Effector memory CD8-positive, alpha-beta T cell (primary cell): ENCODE measurements around the gene AK4.
"Not testable (repeated sequence)": the region's sequence is repeated elsewhere in the genome, so short reads cannot be mapped to it uniquely, and the experiment has no call there.

Experiments
- ATAC-seq: fragments of 150-1000 bp; cut with Tn5 transposase; replicated peaks from 2 replicates; pipeline ENCODE4 v1.10.0; 2021; ENCODE audit warnings: mild to moderate bottlenecking, moderate library complexity
- DNase-seq, 3 experiments: peaks; one replicate each; pipeline ENCODE4 v3.0.0; 2021
- H3K27ac Mint-ChIP-seq, 2 donors: one replicate each; pipeline ENCODE4 v1.8.0; 2022; ENCODE audit warnings: mild to moderate bottlenecking in 2 of 2, mixed read lengths in 2 of 2, moderate library complexity in 2 of 2
- H3K27me3 Mint-ChIP-seq, 2 donors: one replicate each; pipeline ENCODE4 v1.8.0; 2022; ENCODE audit warnings: mixed read lengths in 2 of 2
- H3K36me3 Mint-ChIP-seq: one replicate; pipeline ENCODE4 v1.8.0; 2022; ENCODE audit warnings: mild to moderate bottlenecking, moderate library complexity, mixed read lengths; ENCODE audit not compliant: insufficient read depth
- H3K4me1 Mint-ChIP-seq, 2 donors: one replicate each; pipeline ENCODE4 v1.8.0; 2022; ENCODE audit warnings: low read depth in 2 of 2, mixed read lengths in 2 of 2
- H3K4me3 Mint-ChIP-seq, 2 donors: one replicate each; pipeline ENCODE4 v1.8.0; 2022; ENCODE audit warnings: mild to moderate bottlenecking in 2 of 2, mixed read lengths in 2 of 2, moderate library complexity in 2 of 2
- H3K9me3 Mint-ChIP-seq, 2 donors: one replicate each; pipeline ENCODE4 v1.8.0; 2022; ENCODE audit warnings: mixed read lengths in 2 of 2
- total RNA-seq, 9 experiments: gene quantifications; one replicate each; lab custom pipeline; 2026; lab: John Stamatoyannopoulos, UW

AK4 gene
- total RNA-seq: 0.25 to 9.1 (median 1.8) reads per million in 9 experiments

DNA sequence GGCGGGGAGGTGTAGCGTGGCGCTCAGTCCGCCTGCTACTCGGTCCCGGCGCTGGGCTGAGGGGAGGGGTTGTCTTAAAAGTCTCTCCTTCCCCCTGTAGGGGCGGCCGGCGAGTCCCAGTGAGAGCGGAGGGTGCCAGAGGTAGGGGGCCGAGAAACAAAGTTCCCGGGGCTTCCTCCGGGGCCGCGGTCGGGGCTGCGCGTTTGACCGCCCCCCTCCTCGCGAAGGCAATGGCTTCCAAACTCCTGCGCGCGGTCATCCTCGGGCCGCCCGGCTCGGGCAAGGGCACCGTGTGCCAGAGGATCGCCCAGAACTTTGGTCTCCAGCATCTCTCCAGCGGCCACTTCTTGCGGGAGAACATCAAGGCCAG lies at the start of gene AK4:
AK4 (plus strand) TSS at position 26 of the 370 bp plus-strand sequence; CDS start at position 231, 205 bp downstream.
- H3K36me3 Mint-ChIP-seq, H3K27ac Mint-ChIP-seq, H3K4me1 Mint-ChIP-seq, H3K9me3 Mint-ChIP-seq, DNase-seq: not testable (repeated sequence)
- Mint-ChIP-seq H3K4me3 (peak within 1 kb of the TSS; percentile 78 to 80), H3K27me3 (peaks cover 56 to 60% of the 10 kb centered on the region in 2 donors)
- peak; percentile 54 for ATAC-seq

DNA sequence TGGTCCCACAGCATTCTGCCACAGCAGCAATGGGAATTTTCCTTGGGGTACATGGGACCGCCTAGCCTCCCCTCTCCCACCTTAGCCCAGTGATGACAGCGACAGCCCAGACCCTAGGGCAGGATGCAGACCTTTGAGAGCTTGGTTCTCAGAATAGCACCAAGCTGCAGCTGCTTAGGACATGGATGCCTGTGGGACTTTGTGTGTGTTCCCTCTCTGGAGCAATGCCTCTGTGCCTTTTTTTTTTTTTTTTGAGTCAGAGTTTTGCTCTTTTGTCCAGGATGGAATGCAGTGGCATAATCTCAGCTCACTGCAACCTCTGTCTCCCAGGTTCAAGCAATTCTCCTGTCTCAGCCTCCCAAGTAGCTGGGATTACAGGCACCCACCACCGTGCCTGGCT lies 44.2 kb upstream of the AK4 start:
- DNase-seq (no peak), ATAC-seq (no peak)
- Mint-ChIP-seq H3K9me3 (peaks cover 2 to 7% of the 10 kb centered on the region in 2 donors), H3K27ac (no peak overlapping the region), H3K4me3 (no peak overlapping the region), H3K4me1 (no peaks in the 10 kb centered on the region), H3K27me3 (peaks cover 17 to 59% of the 10 kb centered on the region in 2 donors), H3K36me3 (no peaks in the 10 kb centered on the region)

DNA sequence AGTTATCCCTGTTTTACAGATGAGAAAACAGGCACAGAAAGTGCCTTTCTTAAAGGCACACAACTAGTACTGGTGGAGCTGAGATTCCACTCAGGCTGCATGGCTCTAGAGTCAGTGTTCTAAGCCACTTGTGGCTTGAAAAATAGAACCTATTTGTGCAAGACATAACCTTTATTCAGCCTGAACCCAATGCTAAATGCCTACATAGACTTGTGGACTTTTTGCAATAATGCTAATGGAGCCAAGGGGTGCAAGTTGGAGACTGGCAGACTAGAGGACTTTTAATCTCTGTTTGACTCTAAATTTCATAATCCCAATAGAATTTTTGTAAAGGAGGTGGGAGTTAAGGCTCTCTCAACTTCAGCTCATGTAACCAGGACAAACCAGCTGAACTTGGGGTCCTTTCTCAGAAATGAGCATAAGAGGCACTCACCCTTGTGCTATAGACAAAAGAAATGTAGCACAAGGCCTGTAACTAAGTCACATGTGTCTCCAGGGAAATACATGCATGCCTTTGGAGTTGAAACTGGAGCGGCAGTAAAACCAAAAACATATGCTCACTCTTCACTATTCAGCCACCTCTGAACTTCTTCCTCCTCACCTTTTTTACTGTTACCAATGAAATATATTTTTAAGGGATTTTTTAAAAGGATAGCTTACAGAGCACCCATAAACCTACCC lies 43.0 kb upstream of the AK4 start:
- DNase-seq (no peak), ATAC-seq (no peak)
- H3K36me3 Mint-ChIP-seq: no peaks in the 10 kb centered on the region
- no peak overlapping the region for H3K4me3 Mint-ChIP-seq
- H3K4me1 Mint-ChIP-seq: no peaks in the 10 kb centered on the region
- peaks cover 0 to 2% of the 10 kb centered on the region in 2 donors for H3K9me3 Mint-ChIP-seq
- no peak overlapping the region for H3K27ac Mint-ChIP-seq
- H3K27me3 Mint-ChIP-seq: peaks cover 24 to 68% of the 10 kb centered on the region in 2 donors

DNA sequence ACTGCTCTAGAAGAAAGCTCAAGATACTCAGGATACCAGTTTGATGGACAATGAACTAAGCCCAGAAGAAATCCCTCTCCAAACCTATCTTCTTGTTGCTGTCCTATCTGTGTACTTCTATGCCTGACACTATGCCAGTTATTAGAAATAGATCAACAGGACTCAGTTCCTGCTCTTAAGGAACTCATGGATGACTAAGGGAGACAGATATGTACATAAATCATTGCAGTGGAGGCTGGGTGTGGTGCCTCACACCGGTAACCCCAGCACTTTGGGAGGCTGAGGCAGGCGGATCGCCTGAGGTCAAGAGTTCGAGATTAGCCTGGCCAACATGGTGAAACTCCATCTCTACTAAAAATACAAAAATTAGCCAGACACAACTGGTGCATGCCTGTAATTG lies 42.4 kb upstream of the AK4 start:
- H3K27ac Mint-ChIP-seq: no peak overlapping the region
- no peak for ATAC-seq

DNA sequence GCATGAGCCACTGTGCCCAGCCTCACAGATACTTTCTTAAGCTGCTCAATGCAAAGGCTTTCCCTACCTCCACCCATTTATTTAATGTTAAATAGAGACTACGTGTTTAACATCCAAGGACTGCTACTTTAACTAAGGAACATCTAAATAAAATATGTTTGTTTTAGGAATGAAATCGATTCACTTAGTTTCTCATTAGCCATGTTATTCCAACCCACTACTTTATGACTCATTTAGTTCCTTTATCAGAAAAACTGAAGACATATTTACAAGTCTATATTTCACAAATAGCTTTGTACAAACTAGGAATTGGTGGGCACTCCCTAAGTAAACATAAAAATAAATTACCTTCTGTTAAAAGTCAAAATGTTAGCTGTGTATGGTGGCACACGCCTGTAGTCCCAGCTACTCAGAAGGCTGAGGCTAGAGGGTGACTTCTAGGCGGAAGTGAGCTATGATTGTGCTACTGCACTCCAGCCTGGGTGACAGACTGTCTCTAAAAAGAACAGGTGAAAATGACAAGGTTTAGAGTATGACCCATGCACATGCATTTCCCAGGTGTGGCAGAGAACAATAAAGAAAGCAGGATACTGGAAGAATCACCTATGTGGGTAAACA lies 39.9 kb upstream of the AK4 start:
- no peak for DNase-seq
- ATAC-seq: no peak
- Mint-ChIP-seq H3K4me1 (no peaks in the 10 kb centered on the region), H3K36me3 (no peaks in the 10 kb centered on the region), H3K27ac (no peak overlapping the region), H3K27me3 (peaks cover 32 to 77% of the 10 kb centered on the region in 2 donors), H3K9me3 (peaks cover 0 to 7% of the 10 kb centered on the region in 2 donors), H3K4me3 (no peak overlapping the region)

More for the DNA sequence above, 42.4 kb upstream of the AK4 start:
- H3K36me3 Mint-ChIP-seq: no peaks in the 10 kb centered on the region
- no peak overlapping the region for H3K4me3 Mint-ChIP-seq
- H3K27me3 Mint-ChIP-seq: peaks cover 30 to 70% of the 10 kb centered on the region in 2 donors
- H3K9me3 Mint-ChIP-seq: peaks cover 0 to 2% of the 10 kb centered on the region in 2 donors
- H3K4me1 Mint-ChIP-seq: no peaks in the 10 kb centered on the region
- DNase-seq: no peak

DNA sequence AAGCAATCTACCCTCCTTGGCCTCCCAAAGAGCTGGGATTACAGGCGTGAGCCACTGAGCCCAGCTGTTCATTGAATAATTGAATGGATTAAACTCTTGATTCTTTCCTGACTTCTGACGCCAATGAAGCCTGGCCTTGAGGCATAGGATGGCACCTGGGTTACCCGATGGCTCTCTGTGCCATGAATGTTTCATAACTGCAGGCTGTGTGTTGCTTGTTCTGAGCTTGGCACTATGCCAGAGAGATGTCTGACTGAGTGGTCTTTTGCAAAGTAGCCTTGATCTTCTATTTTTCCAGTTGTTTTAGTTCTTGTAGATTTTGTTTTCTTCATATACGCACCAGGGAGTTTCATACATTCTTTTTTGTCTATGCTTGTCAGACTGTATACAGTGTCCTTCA lies 38.5 kb upstream of the AK4 start:
- DNase-seq: no peak
- ATAC-seq: no peak
- H3K36me3 Mint-ChIP-seq: no peaks in the 10 kb centered on the region
- H3K4me1 Mint-ChIP-seq: no peaks in the 10 kb centered on the region
- peaks cover 0 to 7% of the 10 kb centered on the region in 2 donors for H3K9me3 Mint-ChIP-seq
- H3K4me3 Mint-ChIP-seq: no peak overlapping the region
- peaks cover 42 to 64% of the 10 kb centered on the region in 2 donors for H3K27me3 Mint-ChIP-seq
- H3K27ac Mint-ChIP-seq: no peak overlapping the region

DNA sequence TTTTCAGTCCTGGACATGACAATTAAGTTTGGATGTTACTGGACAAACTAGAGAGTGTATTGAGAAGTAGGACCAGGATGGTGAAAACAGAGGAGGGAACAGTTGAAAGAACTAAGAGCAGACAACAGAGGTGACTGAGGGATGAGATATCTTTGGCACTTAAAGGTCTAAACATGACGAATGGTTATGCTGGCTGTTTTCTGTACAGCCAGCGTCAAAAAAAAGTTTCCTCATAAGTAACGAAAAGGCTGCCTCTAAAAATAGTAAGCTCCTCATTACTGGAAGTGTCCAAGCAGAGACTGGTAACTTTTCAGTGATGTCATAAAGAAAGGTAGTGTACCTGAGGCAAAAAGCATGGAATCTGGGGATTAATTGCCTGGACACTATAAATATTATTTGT lies 35.2 kb upstream of the AK4 start:
- Mint-ChIP-seq H3K27me3 (peaks cover 32 to 34% of the 10 kb centered on the region in 2 donors), H3K4me1 (no peaks in the 10 kb centered on the region)
- DNase-seq: no peak

DNA sequence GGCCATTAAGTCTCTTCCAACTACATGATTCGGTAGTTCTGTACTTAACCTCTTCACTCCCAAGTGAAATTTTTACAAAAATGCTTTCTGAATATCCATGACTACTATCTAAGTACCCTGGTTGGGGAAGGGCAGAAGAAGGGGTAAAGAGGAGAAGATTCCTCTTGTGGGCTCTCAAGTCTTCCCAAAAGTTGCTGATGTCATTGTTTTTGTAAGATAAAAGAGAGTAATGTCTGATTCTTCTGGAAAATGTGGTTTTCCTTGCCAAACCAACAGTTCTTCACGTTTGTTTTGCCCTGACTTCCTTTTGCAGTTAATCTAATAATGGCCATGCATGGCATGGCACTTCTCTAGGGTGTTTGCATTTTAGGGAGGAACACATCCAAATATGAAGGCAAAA lies 34.7 kb upstream of the AK4 start:
- H3K4me3 Mint-ChIP-seq: no peak overlapping the region
- peaks cover 0 to 7% of the 10 kb centered on the region in 2 donors for H3K9me3 Mint-ChIP-seq

More for the DNA sequence above, 35.2 kb upstream of the AK4 start:
- H3K27ac Mint-ChIP-seq: no peak overlapping the region
- H3K4me3 Mint-ChIP-seq: no peak overlapping the region
- no peak for ATAC-seq
- peaks cover 0 to 7% of the 10 kb centered on the region in 2 donors for H3K9me3 Mint-ChIP-seq
- H3K36me3 Mint-ChIP-seq: no peaks in the 10 kb centered on the region

DNA sequence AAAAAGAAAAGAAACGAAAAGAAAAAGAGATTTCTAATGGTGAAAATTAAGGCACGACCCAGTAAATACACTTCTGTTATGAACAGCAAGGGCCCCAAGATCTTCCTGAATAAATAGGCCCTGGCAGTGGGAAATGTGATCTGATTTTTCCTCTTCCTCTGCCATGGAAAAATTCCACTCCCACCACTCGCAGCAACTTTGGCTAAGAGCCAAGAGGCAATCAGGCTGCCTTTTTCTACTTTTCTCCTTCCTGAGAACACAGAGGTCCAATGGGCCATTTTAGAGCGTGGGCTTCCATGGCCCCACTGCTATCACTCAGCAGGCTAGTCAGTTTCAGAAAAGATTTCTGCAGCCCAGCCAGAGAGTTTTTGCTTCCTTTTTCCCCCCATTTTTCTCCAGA lies 33.7 kb upstream of the AK4 start:
- Mint-ChIP-seq H3K4me1 (no peaks in the 10 kb centered on the region), H3K36me3 (no peaks in the 10 kb centered on the region), H3K27ac (no peak overlapping the region), H3K9me3 (peaks cover 0 to 7% of the 10 kb centered on the region in 2 donors), H3K4me3 (no peak overlapping the region), H3K27me3 (peaks cover 23 to 32% of the 10 kb centered on the region in 2 donors)
- DNase-seq (no peak), ATAC-seq (no peak)

More for the DNA sequence above, 34.7 kb upstream of the AK4 start:
- DNase-seq: no peak
- Mint-ChIP-seq H3K36me3 (no peaks in the 10 kb centered on the region), H3K27me3 (peaks cover 30 to 32% of the 10 kb centered on the region in 2 donors), H3K4me1 (no peaks in the 10 kb centered on the region), H3K27ac (no peak overlapping the region)
- ATAC-seq: no peak

DNA sequence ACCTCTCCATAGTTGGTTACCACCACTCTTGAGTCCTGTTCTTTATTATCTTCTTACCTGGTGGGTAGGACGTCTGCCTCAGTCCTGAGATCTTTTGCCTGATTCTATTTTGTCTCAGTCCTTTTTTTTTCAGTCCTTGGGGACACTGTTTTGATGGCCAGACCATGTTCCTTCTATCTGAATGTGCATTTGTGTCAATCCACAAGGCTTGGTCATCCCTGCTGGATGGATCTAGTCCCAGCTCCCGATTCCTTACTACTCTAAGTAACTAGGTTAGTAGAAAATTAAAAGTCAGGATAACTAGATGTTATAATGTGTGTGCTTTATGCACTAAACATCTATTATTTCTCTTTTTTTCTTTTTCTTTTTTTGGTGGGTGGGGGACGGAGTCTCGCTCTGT lies 28.1 kb upstream of the AK4 start:
- H3K4me3 Mint-ChIP-seq: no peak overlapping the region

DNA sequence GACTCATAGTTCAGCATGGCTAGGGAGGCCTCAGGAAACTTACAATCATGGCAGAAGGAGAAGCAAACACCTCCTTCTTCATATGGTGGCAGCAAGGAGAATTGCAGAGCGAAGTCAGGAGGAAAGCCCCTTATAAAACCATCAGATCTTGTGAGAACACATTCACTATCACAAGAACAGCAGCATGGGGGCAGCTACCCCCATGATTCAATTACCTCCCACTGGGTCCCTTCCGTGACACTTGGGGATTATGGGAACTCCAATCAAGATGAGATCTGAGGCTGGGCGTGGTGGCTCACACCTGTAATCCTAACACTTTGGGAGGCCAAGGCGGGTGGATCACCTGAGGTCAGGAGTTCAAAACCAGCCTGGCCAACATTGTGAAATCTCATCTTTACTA lies 18.9 kb upstream of the AK4 start:
- not testable (repeated sequence) for H3K4me1 Mint-ChIP-seq, ATAC-seq, H3K9me3 Mint-ChIP-seq, H3K36me3 Mint-ChIP-seq, DNase-seq, H3K4me3 Mint-ChIP-seq, H3K27ac Mint-ChIP-seq
- H3K27me3 Mint-ChIP-seq: peaks cover 36 to 49% of the 10 kb centered on the region in 2 donors

More for the DNA sequence above, 28.1 kb upstream of the AK4 start:
- H3K27ac Mint-ChIP-seq: no peak overlapping the region
- H3K27me3 Mint-ChIP-seq: peaks cover 17 to 20% of the 10 kb centered on the region in 2 donors
- H3K36me3 Mint-ChIP-seq: no peaks in the 10 kb centered on the region
- ATAC-seq (no peak), DNase-seq (no peak)
- H3K9me3 Mint-ChIP-seq: no peaks in the 10 kb centered on the region
- no peaks in the 10 kb centered on the region for H3K4me1 Mint-ChIP-seq

DNA sequence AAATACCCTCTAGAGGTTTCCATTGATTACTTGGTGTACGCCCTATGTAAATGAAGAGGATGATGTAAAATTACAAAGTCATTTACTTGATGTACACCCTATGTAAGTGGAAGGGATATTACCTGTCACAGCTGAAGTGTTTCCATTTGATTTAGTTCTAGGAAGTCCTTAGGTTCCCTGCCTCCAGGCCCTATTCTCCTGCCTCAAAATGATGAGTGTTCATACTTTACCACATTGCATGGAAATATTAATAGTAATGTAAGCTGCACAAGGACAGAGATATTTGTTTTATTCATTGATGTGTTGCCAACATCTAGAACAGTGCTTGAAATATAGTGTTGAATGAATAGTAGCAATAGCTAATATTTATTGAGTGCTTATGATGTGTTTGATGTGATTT lies 9.5 kb upstream of the AK4 start:
- ATAC-seq (no peak), DNase-seq (no peak)
- Mint-ChIP-seq H3K36me3 (no peaks in the 10 kb centered on the region), H3K4me1 (no peaks in the 10 kb centered on the region), H3K27me3 (peaks cover 35 to 38% of the 10 kb centered on the region in 2 donors), H3K9me3 (no peaks in the 10 kb centered on the region), H3K27ac (no peak overlapping the region), H3K4me3 (no peak overlapping the region)

DNA sequence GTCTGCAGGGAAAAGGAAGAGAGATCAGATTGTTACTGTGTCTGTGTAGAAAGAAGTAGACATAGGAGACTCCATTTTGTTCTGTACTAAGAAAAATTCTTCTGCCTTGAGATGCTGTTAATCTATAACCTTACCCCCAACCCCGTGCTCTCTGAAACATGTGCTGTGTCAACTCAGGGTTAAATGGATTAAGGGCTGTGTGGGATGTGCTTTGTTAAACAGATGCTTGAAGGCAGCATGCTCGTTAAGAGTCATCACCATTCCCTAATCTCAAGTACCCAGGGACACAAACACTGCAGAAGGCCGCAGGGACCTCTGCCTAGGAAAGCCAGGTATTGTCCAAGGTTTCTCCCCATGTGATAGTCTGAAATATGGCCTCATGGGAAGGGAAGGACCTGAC lies 8.2 kb upstream of the AK4 start:
- peaks cover 44 to 50% of the 10 kb centered on the region in 2 donors for H3K27me3 Mint-ChIP-seq
- not testable (repeated sequence) for H3K4me1 Mint-ChIP-seq, ATAC-seq, H3K36me3 Mint-ChIP-seq, H3K27ac Mint-ChIP-seq, H3K9me3 Mint-ChIP-seq, DNase-seq, H3K4me3 Mint-ChIP-seq

DNA sequence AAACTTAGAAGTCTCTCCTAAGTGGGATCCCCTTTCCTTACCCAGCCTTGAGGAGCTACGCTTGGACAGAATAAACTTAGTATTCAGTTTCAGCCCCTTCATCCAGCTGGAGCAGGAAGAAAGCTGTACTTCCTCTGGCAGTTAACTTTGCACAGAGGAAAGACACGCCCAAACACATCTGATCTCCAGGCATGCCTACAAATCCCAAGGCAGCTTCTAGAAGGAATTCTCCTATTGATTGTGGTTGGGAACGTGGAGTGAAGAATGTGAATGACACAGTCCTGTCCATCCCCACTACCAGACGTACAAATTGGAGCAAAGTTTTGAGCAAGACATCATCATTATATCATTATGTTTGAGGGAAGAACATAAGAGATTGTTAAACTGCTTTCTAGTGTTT lies 6.6 kb upstream of the AK4 start:
- no peak for ATAC-seq
- H3K27ac Mint-ChIP-seq: no peak overlapping the region
- DNase-seq: no peak
- peaks cover 50 to 55% of the 10 kb centered on the region in 2 donors for H3K27me3 Mint-ChIP-seq
- H3K36me3 Mint-ChIP-seq: no peaks in the 10 kb centered on the region
- no peaks in the 10 kb centered on the region for H3K4me1 Mint-ChIP-seq
- H3K9me3 Mint-ChIP-seq: no peaks in the 10 kb centered on the region
- H3K4me3 Mint-ChIP-seq: no peak overlapping the region
